GM21447 (cell line): ENCODE data around the gene SMIM34.
"Not testable (repeated sequence)": the region's sequence is repeated elsewhere in the genome, so short reads cannot be mapped to it uniquely, and the experiment has no call there.

Experiments used
- ATAC-seq: cut with Tn5 transposase; IDR thresholded peaks from one replicate; pipeline ENCODE4 v1.9.1; 2021; ENCODE audit not compliant: unreplicated experiment

SMIM34 gene

DNA sequence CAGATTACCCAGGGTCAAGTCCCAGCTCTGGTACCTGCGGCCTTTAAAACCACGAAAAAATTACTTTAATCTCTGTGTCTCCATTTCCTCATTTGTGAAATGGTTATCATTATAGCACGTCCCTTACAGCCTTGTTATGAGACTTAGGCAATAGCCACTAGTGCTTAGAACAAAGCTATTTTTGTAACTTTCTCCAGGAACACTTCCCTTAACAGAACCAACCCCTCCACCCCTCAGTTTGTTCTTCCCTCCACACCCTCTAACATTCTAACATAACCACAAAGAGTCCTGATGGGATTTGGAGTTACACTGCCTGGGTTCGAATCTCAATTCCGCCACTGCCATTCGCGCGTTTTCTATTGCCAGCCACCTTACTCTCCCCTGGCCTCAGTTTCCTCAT lies 49.3 kb downstream of the SMIM34 start:
- ATAC-seq: not testable (repeated sequence)

DNA sequence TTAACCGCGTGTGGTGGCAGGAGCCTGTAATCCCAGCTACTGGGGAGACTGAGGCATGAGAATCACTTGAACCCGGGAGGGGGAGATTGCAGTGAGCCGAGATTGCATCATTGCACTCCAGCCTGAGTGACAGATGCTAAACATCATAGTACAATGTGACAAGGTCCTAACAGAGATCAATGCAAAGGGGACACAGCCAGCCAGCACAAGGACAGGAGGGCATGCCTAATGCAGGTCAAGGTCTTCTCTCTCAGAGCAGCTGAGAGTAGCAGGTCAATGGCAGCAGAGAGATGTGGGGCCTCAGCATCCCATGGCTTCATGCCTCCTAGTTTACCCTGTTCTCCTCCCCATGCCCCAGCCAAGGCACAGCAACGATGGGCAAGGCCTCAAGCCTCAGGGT lies 51.4 kb downstream of the SMIM34 start:
- no peak for ATAC-seq

DNA sequence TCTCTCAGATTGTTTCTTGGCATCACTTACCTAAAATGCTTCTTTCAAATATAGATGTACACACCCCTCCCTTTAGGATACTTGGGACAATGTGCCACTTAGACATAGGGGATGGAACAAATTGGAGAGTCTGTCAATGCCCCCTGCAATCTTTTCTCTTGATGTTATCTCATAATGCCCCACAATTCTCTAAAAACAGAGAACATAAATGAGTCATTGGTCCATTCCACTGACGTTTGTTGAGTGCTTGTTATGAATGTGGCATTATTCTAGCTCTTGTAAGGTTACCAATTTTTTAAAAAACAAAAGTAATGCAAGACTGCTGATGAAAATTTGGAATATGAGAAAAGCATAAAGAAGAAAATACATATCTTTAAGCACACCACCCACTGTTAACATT lies 54.0 kb downstream of the SMIM34 start:
- ATAC-seq: no peak
